KMS-11 (cell line): Measurements from ENCODE around the gene VWA3B.

Experiments
- H2AFZ ChIP-seq: fragments of 200-600 bp; sonication (generic); 2 replicates; pipeline ENCODE4 v1.6.1; 2016; ENCODE audit warnings: antibody characterized with exemption, mixed run types, low read depth
- H3K27ac ChIP-seq: fragments of 200-600 bp; sonication (generic); 2 replicates; pipeline ENCODE4 v1.6.1; 2016; ENCODE audit warnings: mild to moderate bottlenecking, mixed run types
- H3K27me3 ChIP-seq: fragments of 200-600 bp; sonication (generic); 2 replicates; pipeline ENCODE4 v1.6.1; 2017; ENCODE audit warnings: mild to moderate bottlenecking, low read depth, mixed run types, moderate library complexity; ENCODE audit not compliant: insufficient read depth
- H3K36me3 ChIP-seq: fragments of 200-600 bp; sonication (generic); 2 replicates; pipeline ENCODE4 v1.6.1; 2017; ENCODE audit warnings: mild to moderate bottlenecking, mixed run types; ENCODE audit not compliant: insufficient read depth
- H3K4me1 ChIP-seq: fragments of 200-600 bp; sonication (generic); 2 replicates; pipeline ENCODE4 v1.6.1; 2016; ENCODE audit warnings: mild to moderate bottlenecking, low read depth, mixed run types; ENCODE audit not compliant: poor library complexity, severe bottlenecking
- H3K4me2 ChIP-seq: fragments of 200-600 bp; sonication (generic); 2 replicates; pipeline ENCODE4 v1.7.0; 2016; ENCODE audit warnings: mild to moderate bottlenecking, mixed run types
- H3K4me3 ChIP-seq: fragments of 200-600 bp; sonication (generic); IDR thresholded peaks from 2 replicates; pipeline ENCODE4 v1.6.1; 2017; ENCODE audit warnings: low read depth, low read length, mixed read lengths; ENCODE audit not compliant: insufficient read depth
- H3K79me2 ChIP-seq: fragments of 200-600 bp; sonication (generic); 2 replicates; pipeline ENCODE4 v1.6.1; 2016; ENCODE audit warnings: low read depth, mixed run types; ENCODE audit not compliant: insufficient read depth
- H3K9ac ChIP-seq: fragments of 200-600 bp; sonication (generic); 2 replicates; pipeline ENCODE4 v1.6.1; 2016; ENCODE audit warnings: mild to moderate bottlenecking, mixed run types
- H4K20me1 ChIP-seq: fragments of 200-600 bp; sonication (generic); 2 replicates; pipeline ENCODE4 v1.6.1; 2016; ENCODE audit warnings: mild to moderate bottlenecking, mixed run types; ENCODE audit not compliant: insufficient read depth
- CTCF ChIP-seq: fragments of 200-600 bp; sonication (generic); conservative IDR thresholded peaks from 2 replicates; pipeline ENCODE4 v1.6.1; 2017; ENCODE audit warnings: low read depth, mild to moderate bottlenecking, antibody characterized with exemption, low read length, moderate library complexity, mixed read lengths

VWA3B gene

GRCh38 chr2:98219152-98219551, 132.2 kb downstream of the VWA3B start:
- H3K4me3 ChIP-seq: no peak overlapping the region
- H3K9ac ChIP-seq: no peak overlapping the region
- H2AFZ ChIP-seq: no peak overlapping the region
- H4K20me1 ChIP-seq: no peaks in the 10 kb centered on the region
- H3K4me1 ChIP-seq: no peaks in the 10 kb centered on the region
- H3K4me2 ChIP-seq: no peak overlapping the region
- H3K79me2 ChIP-seq: no peaks in the 10 kb centered on the region
- no peak for TF ChIP-seq CTCF
- no peak overlapping the region for H3K27ac ChIP-seq
- H3K36me3 ChIP-seq: no peaks in the 10 kb centered on the region
- no peaks in the 10 kb centered on the region for H3K27me3 ChIP-seq

- Histone ChIP-seq H4K20me1 (no peaks in the 10 kb centered on the region), H3K27ac (no peak overlapping the region), H3K4me3 (no peak overlapping the region), H2AFZ (no peak overlapping the region), H3K36me3 (no peaks in the 10 kb centered on the region), H3K4me2 (no peak overlapping the region), H3K79me2 (no peaks in the 10 kb centered on the region), H3K4me1 (no peaks in the 10 kb centered on the region), H3K9ac (no peak overlapping the region), H3K27me3 (no peaks in the 10 kb centered on the region)
- TF ChIP-seq CTCF: no peak
Observed at GRCh38 chr2:98233941-98234340, 147.0 kb downstream of the VWA3B start.

GRCh38 chr2:98234776-98235175, 147.8 kb downstream of the VWA3B start:
- H3K4me1 ChIP-seq: no peaks in the 10 kb centered on the region
- no peak for TF ChIP-seq CTCF
- H3K27ac ChIP-seq: no peak overlapping the region
- H2AFZ ChIP-seq: no peak overlapping the region
- H4K20me1 ChIP-seq: no peaks in the 10 kb centered on the region
- H3K4me2 ChIP-seq: no peak overlapping the region
- H3K36me3 ChIP-seq: no peaks in the 10 kb centered on the region
- no peak overlapping the region for H3K4me3 ChIP-seq
- H3K9ac ChIP-seq: no peak overlapping the region
- no peaks in the 10 kb centered on the region for H3K79me2 ChIP-seq
- no peaks in the 10 kb centered on the region for H3K27me3 ChIP-seq

GRCh38 chr2:98236935-98237334, 150.0 kb downstream of the VWA3B start:
- Histone ChIP-seq H4K20me1 (no peaks in the 10 kb centered on the region), H3K27ac (no peak overlapping the region), H3K27me3 (no peaks in the 10 kb centered on the region), H2AFZ (no peak overlapping the region), H3K36me3 (no peaks in the 10 kb centered on the region), H3K79me2 (no peaks in the 10 kb centered on the region), H3K4me3 (no peak overlapping the region), H3K4me2 (no peak overlapping the region), H3K9ac (no peak overlapping the region), H3K4me1 (no peaks in the 10 kb centered on the region)
- TF ChIP-seq CTCF: no peak
